GM18508 (cell line): ENCODE data around the gene PTPN6.

Experiments
- ATAC-seq: cut with Tn5 transposase; IDR thresholded peaks from one replicate; pipeline ENCODE4 v1.9.1; 2021; ENCODE audit warnings: moderate number of reproducible peaks; ENCODE audit not compliant: insufficient read depth, unreplicated experiment

Gene PTPN6

DNA sequence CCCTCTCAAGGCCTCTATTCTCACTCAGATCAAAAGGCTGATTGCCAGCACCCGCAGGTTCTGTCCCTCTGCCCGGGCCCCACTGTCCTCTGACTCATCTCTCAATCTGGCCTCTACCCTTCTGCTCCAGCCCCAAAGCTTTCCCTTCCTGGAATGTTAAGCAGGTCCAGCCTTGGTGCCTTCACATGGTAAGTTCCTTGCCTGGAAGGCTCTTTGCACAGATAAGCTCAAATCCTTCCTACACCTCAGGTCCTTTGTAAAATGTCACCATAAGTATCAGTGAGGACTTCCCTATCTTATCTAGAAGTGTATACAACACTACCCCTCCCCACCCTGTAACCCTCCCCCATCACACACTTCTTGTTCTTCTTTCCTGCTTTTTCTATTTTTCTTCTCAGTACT lies 44.9 kb downstream of the PTPN6 start:
- no peak for ATAC-seq

DNA sequence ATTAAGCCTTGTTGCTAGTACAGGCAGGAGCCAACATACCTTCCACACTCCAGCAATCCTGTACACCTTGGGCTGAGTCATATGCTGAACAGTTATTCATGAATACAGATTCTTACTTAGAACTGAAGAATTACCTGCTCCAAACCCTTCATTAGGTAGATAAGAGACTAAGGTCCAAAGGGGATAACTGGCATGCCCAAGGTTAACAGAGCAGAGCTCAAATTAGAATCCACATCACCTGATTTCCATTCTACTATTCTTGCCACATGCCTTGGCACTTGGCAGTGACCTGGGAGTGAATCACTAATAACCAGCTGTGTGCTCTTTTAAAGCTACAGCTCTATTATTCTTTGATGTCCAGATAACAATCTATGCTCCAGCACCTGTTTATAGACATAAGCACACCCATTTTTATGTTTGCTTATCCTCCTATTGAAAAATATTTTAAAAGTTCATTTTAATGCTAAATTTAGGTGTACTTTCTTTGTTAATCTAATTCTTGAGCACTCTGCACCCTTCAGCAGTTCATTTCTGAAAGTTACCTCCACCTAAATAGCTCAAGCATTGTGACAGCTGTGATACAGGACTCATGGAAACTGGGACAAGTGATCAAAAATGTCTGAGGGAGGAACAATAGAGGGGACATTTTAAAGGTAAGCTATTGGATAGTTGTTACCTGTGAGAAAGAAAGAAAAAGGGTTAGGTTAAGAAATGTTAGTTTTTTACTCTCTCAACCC lies 47.7 kb downstream of the PTPN6 start:
- ATAC-seq: no peak

DNA sequence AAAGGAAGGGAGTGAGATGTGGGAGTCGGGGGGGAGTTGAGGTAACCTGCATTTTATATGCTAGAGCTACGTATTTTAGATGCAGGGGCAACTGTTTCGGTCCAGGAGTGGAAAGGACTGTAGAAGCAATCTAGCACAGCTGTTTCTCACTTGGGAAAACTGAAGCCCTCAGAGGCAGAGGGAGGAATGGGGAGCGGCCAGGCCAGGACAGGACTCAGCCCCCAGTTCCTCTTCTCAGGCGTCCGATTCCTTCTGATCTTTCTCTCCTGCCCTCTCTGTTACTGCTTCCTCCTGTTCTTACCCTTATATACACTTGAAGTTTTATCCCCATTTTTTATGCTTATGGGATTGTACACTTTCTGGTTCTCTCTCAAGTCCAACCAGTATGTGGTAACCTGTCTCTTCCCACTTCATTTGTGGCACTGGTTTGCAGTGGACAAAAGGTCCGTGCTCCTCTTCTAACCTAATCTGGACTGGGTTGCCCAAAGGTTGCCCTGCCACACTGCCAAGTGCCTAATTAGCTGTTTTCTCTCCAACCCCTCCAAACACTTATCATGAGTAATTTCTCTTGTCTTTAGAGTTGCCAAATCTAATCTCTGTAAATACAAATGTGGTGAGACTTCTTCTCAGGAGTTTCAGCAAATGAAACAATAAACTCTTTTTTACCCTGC lies 50.9 kb downstream of the PTPN6 start:
- ATAC-seq: no peak

DNA sequence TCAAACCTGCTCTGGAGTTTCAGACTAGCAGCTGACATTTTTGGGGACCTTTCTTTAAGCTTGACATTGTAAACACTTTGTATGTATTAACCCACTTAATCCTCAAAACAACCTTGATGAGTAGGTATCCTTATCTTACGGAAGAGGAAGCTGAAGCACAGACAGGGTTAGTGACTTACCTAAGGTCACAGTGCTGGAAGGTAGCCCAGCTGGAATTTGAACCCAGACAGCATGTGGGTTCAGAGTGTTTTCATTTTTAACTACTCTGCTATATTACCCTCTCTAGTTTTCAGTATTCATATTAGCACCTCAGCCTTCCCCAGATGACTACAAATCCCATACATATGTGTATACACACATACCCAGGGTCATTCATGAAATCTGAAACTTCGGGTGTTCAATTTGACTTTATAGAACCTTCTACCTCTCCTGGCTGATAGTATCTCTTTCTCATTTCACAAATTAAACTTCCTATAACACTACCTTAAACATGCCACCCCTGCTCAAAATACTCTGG lies 53.2 kb downstream of the PTPN6 start:
- no peak for ATAC-seq

DNA sequence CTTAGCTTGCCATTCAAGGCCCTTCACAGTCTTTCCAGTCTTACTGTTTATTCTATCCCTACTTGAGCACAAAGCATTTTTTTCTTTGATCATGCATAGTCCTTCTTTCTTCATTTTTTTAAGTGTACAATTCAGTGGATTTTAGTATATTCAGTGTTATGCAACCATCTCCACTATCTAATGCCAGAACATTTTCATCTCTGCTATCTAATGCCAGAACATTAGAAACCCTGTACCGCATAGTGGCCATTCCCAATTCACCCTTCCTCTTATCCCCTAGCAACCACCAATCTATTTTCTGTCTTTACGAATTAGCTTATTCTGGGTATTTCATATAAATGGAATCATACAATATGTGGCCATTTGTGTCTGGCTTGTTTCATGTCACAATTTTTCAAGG lies 53.7 kb downstream of the PTPN6 start:
- no peak for ATAC-seq

DNA sequence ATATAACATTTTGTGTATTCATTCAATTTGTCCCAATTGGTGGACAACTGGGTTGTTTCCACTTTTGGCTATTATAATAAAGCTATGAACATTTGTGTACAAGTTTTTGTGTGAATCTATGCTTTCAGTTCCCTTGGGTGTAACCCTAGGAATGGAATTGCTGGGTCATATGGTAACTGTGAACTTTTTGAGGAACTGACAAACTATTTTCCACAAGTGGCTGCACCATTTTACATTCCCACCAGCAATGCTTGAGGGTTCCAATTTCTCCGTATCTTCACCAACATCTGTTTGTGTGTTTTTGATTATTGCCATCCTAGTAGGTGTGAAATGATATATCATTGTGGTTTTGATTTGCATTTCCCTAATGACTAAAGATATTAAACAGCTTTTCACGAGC lies 54.2 kb downstream of the PTPN6 start:
- ATAC-seq: no peak

DNA sequence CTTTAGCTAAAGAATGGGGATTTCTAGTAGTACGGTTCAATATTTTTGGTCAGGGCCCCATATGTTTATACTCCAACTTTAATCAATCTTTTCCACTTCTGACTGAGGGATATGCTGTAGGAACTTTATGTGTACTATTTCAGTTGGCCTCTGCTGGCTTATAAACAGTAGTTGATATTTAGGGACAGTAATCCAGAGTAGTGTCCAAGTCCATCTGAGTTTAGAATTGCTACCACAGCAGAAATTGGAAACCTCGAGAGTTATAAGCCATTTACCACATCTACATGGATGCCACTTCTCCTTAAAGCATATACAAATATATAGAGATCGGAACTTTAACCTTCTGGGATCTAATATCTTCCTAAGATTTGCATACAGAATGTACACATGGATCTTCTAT lies 55.5 kb downstream of the PTPN6 start:
- no peak for ATAC-seq

DNA sequence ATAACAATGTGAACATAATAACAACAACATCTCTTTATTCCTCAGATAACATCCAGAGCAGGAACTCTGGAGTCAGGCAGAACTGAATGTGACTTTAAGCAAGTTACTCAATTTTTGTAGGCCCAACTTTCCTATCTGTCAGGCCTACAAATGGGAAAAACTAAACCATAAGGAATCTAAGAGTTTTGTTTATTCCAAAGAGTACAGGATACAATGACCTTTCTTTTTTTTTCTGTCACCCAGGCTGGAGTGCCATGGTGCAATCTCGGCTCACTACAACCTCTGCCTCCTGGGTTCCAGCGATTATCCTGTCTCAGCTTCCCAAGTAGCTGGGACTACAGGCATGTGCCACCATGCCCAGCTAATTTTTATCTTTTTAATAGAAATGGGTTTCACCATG lies 57.7 kb downstream of the PTPN6 start:
- no peak for ATAC-seq

DNA sequence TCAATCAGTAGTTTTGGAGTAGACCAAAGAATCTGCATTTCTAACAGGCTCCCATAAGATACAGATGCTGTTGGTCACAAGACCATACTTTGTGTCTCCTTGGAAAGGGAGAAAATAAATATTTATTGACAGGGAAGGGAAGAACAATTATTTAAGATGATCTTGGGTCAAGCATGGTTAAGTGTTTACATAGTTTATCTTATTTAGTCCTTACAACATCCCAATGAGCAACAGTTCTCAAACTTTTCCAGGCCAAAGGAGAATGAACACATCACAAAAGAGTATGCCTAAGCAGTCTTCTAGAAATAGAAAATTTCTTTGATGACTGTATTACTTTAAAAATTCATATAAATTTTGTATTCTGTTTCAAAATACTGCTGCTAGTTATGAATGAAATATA lies 58.4 kb downstream of the PTPN6 start:
- no peak for ATAC-seq
